DMS 273 (cell line): ENCODE results near the gene PRR20C.
A peak's percentile ranks its signal among the peaks of the same experiment; 100 is the strongest.
"Not testable (repeated sequence)": the region's sequence is repeated elsewhere in the genome, so short reads cannot be mapped to it uniquely, and the experiment has no call there.

ENCODE experiments used
- DNase-seq: peaks from one replicate; lab custom pipeline; 2025; ENCODE audit not compliant: unreplicated experiment; lab: John Stamatoyannopoulos, UW

The PRR20C gene

GRCh38 chr13:57153761-57154160, at the start of gene PRR20C:
Gene PRR20C (plus strand): TSS chr13:57154061. CDS start chr13:57154448, 387 bp downstream.
- DNase-seq, result not testable (repeated sequence)

- DNase-seq, result no peak
Measured at GRCh38 chr13:57114945-57115344, 38.9 kb upstream of the PRR20C start.

GRCh38 chr13:57123681-57124080, 30.2 kb upstream of the PRR20C start:
- peak; percentile 17 for DNase-seq

GRCh38 chr13:57128909-57129308, 25.0 kb upstream of the PRR20C start:
- no peak for DNase-seq

GRCh38 chr13:57136093-57136492, 17.8 kb upstream of the PRR20C start:
- DNase-seq, result no peak

GRCh38 chr13:57137585-57137984, 16.3 kb upstream of the PRR20C start:
- DNase-seq, result no peak

- DNase-seq, result no peak
Measured at GRCh38 chr13:57138988-57139387, 14.9 kb upstream of the PRR20C start.

GRCh38 chr13:57139781-57140180, 14.1 kb upstream of the PRR20C start:
- DNase-seq, result not testable (repeated sequence)

- DNase-seq, result not testable (repeated sequence)
Measured at GRCh38 chr13:57140235-57140968, 13.5 kb upstream of the PRR20C start, which contains the start of gene PRR20A. Gene PRR20A (plus strand): TSS chr13:57140918. CDS start chr13:57141305, 387 bp downstream.

- not testable (repeated sequence) for DNase-seq
Measured at GRCh38 chr13:57147188-57147587, 6.7 kb upstream of the PRR20C start, which contains the start of gene PRR20B. Gene PRR20B (plus strand): TSS chr13:57147488. CDS start chr13:57147875, 387 bp downstream.

GRCh38 chr13:57148106-57148505, 5.8 kb upstream of the PRR20C start:
- DNase-seq, result not testable (repeated sequence)

GRCh38 chr13:57160332-57160731, 6.5 kb downstream of the PRR20C start, which contains the start of gene PRR20D:
Gene PRR20D (plus strand): TSS chr13:57160632. CDS start chr13:57161019, 387 bp downstream.
- DNase-seq, result not testable (repeated sequence)

- not testable (repeated sequence) for DNase-seq
Measured at GRCh38 chr13:57166897-57167296, 13.0 kb downstream of the PRR20C start, which contains the start of gene PRR20E. Gene PRR20E (plus strand): TSS chr13:57167197. CDS start chr13:57167584, 387 bp downstream.

- DNase-seq, result no peak
Measured at GRCh38 chr13:57191667-57192066, 37.8 kb downstream of the PRR20C start.
